GM19452 (cell line): ENCODE measurements around the gene SPECC1L.

Experiments
- ATAC-seq: cut with Tn5 transposase; IDR thresholded peaks from one replicate; pipeline ENCODE4 v1.9.1; 2021; ENCODE audit not compliant: unreplicated experiment

Gene SPECC1L

DNA sequence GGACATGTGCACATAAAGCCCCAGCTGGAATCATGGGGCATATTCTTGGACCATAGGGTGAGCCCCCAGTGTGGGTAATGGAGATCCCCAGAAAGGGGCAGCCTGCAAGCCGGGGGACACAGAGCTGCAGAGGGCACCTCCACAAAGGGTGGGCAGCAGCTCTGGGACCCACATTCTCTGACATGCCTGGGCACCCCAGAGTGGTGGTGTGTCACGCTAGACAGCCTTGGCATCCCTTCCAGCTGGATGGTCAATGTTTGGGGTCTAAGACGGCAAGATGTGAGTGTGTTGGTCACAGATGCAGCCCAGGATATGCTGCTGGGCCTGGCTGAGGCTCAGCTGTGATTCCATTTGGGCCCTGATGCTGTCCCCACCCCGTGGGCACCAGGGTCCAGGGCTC lies 166.5 kb downstream of the SPECC1L start:
- no peak for ATAC-seq

DNA sequence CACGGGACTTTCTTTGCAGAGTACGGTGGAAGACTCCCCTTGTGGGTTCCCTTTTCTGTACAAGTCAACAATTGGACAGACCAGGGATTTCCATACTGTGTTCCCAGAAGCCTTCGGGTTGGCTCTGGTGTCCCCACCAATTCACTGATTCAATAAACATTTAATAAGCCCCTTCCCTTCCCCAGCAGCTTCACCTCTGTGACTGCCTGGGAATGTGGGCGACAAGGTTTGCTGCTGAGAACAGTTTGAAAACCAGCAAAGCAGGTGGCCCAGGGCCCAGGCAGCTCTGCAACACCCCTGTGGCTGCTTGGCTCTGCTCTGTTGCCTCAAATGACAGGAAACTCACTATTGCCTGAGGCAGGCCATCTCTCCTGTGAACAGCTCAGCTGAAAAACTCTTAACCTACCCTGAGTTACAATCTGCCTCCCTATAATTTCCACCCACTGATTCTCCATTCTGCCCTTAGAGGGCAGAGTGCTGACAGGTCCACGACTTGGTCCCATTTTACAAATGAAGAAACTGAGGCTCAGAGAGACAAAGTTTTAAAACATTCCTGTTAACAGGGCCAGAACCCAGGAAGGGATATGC lies 167.2 kb downstream of the SPECC1L start:
- no peak for ATAC-seq

DNA sequence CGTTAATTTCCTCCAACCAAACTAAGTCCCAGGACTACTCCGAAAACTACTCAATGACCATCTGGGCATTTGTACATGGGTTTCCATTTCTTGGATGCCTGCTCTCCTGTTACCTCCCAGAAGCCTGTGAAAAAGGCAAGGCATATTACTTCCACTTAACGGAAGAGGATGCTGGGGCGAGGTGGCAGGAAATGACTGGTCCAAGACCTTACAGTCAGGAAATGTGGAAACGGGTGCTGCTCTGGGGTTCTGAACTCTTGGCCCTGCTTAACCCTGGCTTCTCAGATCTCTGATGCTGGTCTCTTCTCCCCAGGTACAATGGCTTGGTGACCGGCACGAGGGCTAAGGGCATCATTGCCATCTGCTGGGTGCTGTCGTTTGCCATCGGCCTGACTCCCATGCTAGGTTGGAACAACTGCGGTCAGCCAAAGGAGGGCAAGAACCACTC lies 169.7 kb downstream of the SPECC1L start:
- no peak for ATAC-seq

DNA sequence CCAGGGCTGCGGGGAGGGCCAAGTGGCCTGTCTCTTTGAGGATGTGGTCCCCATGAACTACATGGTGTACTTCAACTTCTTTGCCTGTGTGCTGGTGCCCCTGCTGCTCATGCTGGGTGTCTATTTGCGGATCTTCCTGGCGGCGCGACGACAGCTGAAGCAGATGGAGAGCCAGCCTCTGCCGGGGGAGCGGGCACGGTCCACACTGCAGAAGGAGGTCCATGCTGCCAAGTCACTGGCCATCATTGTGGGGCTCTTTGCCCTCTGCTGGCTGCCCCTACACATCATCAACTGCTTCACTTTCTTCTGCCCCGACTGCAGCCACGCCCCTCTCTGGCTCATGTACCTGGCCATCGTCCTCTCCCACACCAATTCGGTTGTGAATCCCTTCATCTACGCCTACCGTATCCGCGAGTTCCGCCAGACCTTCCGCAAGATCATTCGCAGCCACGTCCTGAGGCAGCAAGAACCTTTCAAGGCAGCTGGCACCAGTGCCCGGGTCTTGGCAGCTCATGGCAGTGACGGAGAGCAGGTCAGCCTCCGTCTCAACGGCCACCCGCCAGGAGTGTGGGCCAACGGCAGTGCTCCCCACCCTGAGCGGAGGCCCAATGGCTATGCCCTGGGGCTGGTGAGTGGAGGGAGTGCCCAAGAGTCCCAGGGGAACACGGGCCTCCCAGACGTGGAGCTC lies 170.2 kb downstream of the SPECC1L start:
- no peak for ATAC-seq

DNA sequence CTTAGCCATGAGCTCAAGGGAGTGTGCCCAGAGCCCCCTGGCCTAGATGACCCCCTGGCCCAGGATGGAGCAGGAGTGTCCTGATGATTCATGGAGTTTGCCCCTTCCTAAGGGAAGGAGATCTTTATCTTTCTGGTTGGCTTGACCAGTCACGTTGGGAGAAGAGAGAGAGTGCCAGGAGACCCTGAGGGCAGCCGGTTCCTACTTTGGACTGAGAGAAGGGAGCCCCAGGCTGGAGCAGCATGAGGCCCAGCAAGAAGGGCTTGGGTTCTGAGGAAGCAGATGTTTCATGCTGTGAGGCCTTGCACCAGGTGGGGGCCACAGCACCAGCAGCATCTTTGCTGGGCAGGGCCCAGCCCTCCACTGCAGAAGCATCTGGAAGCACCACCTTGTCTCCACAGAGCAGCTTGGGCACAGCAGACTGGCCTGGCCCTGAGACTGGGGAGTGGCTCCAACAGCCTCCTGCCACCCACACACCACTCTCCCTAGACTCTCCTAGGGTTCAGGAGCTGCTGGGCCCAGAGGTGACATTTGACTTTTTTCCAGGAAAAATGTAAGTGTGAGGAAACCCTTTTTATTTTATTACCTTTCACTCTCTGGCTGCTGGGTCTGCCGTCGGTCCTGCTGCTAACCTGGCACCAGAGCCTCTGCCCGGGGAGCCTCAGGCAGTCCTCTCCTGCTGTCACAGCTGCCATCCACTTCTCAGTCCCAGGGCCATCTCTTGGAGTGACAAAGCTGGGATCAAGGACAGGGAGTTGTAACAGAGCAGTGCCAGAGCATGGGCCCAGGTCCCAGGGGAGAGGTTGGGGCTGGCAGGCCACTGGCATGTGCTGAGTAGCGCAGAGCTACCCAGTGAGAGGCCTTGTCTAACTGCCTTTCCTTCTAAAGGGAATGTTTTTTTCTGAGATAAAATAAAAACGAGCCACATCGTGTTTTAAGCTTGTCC lies 171.0 kb downstream of the SPECC1L start:
- no peak for ATAC-seq

DNA sequence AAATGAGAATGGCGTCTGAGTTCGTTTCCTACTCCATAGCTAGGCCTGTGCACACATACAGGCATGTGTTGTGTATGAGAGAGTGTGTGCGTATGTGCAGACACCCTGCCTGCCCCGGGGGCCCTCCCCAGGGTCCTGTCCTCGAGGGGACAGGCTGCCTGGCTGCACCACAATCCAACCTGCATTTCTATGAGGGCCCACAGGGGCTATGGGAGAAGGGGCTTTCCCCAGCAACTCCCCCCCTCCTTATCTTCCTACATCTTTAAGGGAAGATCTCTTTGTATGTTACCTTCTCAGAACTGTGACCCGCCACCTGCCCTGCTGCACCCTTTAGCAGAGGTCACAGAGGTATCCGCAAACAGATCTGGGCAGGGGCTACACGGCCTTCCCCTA lies 171.7 kb downstream of the SPECC1L start:
- no peak for ATAC-seq

DNA sequence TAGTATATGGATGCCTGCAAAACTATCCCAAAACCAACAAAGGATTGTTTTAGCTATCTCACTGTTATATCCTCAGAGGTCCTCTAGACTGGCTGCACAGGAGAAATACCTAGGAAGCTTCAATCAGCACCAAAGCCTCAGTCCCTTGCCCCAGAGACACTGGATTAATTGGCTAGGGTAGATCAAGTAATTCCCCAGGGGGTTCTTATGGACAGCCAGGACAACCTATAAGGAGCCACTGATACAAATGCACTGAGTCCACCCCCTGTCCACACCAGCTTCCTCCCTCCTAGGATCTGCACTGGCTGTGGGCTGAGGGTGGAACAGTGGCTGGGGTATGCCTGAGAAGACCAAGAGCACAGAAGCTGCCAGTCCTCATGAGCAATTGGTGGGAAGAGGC lies 173.0 kb downstream of the SPECC1L start:
- no peak for ATAC-seq

DNA sequence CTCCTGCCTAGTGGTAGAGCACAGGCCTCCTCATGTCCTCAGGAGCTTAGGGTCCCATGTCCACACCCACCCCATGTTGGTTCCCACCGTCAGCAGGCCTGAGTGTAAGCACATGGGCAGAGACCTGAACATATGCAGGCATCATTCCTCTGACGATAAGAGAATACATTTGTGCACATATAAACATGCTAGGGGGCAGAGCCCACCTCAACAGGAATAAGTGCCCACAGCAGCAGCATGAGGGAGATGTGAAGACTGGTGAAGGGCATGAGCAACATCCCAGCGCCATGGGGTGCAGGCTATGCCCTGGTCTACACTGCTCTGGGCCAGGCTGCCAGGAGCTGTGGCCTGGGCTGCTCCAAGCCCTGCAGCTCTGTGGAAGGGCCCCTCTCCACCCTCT lies 173.6 kb downstream of the SPECC1L start:
- ATAC-seq = no peak

DNA sequence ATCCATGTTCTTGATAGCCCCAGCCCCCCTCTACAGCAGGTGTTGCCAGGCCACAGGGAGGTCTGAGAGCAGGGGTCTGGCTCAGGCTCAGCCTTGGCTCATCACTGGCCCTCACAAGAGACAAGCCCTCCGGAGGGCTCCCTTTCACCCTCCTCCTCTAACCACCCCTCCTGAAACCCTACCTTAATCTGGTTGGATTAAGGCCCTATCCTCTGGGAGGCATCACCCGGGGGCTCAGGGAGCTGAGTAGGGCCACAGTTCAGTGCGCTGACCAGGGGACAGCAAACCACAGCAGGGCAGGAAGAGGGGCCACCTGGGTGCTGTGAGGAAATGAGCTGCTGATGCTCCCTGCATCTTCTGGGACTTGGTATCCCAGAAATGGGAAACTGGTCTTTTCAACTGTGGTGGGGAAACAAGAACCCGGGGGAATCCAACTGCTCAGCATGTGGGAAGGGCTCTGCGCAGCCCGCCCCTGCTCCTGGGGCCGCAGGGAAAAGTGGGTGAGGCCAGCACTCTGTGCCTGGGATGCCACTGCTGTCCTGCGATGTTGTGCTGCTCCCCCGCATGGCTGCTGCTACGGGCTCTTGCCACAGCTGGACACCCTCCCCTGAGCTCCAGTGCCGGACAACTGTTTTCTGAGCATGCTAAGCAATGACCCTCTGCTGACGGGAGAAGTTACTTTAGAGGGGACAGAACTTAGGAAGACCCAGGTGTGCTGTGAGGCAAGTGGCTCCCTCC lies 174.3 kb downstream of the SPECC1L start:
- ATAC-seq = no peak

DNA sequence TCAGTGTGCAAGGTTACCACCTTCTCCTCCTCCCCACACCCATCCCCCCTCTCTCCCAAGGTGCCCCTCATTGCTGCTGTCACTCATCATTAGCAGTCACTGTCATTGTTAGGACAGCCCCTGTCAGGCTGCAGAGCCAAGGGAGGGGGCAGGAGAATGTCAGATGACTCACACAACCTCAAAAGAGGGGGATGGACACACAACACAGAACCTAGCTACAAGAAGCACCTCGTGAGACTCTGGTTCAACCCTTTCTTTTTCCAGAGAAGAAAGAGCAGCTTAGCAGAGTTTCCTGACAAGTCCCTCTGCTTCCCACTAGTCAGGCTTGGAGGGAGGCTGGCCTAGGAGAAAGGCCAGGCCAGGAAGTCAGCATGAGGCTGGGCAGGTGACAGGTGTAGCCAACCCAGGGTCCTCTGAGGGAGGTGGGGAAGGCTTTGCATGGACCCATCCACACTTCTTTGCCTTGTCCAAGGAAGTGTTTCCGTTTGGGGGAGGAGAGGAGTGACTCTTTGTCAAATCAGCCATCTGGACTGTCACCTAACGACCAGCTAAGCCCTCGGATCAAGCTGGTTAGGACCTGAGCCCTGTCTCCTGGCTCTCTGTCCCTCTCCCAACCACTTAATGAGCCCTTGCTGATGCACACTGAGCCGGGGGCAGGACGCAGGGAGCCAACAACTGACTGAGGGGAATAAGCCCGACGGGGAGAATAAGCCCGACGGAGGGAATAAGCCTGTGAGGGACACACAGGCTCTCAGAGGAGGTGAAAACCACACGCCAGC lies 175.0 kb downstream of the SPECC1L start:
- no peak for ATAC-seq

DNA sequence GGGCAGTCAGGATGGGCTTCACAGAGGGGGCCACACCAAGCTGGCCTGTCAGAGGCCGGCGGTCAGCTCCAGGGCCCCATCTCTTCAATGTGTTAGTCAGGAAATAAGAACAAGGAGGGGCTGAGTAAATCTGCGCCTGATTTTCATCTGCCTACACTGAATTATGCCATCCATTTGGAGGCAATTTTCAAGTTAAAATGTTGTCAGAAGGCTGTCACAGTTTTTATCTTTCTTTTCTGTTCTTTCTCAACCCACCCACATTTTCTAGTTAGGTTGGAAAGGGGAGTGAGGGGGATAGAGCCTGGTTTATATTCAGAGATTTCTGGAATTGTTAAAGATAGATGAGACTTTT lies 175.6 kb downstream of the SPECC1L start:
- no peak for ATAC-seq

DNA sequence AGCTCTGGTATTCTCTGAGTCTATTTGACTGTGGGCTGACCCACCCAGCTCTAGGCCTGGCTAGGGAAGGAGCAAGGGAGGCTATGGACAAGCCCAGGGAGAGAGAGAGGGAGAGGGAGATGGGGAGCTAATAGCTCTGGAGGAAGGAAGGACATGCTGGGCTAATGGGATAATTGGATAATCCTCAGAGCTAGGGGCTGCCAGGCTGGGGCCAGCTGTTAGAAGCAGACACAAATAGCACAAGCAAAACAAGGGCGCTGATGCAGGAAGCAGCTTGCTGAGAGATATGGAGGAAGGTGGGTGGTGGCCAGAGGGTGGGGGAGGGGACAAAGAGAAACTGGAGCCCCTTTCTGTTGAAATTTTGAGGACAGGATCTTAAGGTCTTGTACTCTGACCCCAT lies 180.0 kb downstream of the SPECC1L start:
- ATAC-seq = no peak

DNA sequence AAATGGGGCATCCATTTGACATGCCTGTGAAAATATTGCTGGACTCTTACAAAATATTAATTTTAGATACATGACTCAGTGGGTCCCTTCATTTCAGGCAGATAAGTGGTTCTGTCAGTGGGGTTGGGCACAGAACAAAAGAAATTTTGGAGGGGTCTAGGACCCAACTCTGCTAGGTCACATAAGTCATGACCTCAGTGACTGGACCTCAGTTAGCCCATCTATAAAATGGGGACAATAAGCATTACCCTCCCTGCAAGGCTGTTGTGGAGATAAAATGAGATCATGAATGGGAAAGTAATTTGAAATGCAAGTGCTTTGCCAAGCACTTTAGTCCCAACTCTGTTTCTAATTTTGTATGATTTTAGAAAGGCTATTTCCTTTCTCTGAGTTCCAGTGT lies 180.5 kb downstream of the SPECC1L start:
- ATAC-seq = no peak

DNA sequence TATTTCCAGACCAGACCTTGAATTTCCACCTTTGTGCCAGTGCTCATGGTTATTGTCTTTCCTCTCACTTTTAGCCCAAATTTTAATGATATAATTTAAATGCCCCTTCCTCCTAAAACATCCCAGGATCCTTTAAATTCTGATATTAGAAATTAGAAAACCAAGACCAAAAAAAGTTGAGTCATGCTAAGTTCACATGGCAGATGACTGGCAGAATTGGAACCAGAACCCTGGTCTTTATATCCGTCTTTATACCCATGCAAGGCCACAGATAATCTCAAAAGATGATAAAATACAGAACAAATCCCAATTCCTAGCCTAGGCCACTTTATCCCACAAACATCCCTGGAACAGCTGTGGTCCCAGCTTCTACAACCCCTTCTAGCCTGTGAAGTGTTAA lies 183.2 kb downstream of the SPECC1L start:
- no peak for ATAC-seq

DNA sequence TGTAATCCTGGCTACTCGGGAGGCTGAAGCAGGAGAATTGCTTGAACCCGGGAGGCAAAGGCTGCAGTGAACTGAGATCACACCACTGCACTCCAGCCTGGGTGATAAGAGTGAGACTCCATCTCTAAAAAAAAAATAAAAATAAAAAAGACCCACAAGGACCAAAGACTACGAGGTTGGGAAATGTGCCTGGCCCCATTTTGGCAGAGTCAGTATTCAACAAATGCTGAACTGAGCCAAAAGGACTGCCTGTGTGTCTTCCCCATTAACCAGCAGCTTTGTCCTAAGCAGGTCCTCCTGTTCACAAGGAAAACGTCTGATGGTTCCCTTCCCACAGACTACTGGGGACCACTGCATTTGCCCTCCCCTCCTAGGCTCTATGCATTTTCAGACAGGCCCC lies 184.4 kb downstream of the SPECC1L start:
- ATAC-seq = no peak

DNA sequence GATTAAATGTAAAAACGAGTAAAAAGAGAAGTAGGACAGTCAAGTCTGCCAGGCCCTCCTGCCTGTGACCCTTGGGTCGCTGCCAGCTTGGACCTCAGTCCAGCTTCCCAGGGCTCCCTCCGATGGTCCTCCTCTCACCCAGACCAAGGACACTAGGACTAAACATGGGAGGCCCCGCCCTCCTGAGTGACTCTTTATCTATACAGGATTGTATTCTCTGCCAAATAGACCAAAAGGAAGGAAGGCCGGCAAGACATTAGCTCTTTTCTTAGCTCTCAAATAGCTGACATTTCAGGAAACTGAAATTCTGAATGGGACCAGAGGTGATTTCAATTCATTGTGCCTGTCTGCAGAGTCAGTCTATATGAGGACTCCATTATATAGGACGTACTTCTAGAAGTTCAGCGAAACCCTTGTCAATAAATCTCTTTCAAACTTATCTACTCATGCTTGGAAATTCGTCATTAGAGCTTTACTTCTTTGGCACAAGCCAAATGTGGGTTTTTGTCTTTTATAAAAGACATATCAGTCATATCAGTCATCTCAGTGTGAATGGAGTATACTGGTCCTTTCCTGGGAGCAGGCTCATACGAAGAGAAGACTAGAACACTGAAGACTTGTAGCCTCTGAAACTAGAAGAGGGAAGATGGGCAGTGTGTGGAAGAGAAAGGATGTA lies 185.3 kb downstream of the SPECC1L start:
- ATAC-seq = no peak

DNA sequence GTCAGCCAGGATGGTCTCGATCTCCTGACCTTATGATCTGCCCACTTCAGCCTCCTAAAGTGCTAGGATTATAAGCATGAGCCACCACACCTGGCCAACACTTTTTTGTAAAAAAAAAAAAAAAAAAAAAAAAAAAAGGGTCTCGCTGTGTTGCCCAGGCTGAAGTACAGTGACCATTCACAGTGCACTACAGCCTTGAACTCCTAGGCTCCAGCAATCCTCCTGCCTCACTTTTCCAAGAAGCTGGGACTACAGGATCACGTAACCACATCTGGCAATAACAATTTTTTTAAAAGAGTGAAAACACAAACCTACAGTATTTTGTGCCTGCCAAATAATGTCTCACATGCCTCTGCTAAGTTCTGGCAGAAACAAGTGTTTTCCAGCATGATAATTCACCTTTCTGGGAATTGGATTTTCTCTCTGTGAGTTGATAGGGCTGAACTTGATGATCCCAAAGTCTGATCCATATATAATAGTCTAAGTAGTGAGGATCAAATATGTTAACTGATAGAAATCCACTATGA lies 187.3 kb downstream of the SPECC1L start:
- no peak for ATAC-seq

DNA sequence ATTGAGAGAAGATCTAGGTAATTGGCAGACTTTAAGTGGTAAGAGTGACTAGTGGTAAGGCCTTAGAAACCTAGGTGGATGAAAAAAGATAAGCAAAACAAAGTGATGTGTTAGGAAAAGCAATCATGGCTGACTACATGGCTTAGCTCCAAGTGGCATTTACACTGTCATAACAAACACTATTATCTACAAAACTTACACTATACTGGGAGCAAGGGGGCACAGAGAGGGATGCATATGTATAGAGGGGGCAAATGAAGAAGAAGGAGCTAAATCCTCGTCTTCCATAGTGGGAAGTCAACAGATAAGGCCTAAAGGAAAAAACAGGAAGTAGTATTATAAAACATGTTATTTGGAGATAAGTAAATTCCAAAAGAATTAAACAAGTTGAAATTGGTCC lies 189.3 kb downstream of the SPECC1L start:
- ATAC-seq = no peak

DNA sequence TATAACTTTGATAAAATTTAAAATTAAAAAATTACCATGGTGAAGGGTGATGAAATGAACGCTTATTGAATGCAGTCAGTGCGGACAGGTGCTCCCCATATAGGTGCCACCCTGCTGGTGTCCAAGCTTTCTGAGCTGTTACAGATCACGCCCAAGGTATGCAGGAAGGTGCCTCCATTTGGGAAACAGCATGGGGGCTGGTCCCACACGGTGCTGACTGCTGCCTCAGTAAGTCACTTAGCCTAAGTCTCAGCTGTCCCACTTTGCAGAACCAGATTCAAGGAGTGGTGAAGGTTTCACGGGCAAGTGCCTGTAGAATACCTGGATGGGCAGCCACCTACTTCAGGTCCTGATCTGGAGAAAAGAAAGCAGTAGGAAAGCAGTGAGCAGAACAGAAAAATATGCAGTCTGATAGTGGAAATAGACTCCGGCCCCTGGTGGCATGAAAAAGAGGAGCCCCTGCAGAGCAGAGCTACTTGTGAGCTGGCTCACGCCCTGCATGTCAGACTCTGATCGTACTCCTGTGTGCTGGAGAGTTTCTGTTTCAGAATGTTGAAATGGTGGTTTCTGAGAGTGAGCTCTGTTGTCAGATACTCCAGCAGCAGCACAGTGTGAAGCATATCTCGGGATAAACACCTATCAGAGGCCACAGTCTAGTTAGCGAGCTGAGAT lies 189.9 kb downstream of the SPECC1L start:
- ATAC-seq = no peak
